ENCODE measurements around the gene MARS1. TPM values are rescaled to one million over a fixed set of nuclear protein-coding genes. Genes with fewer than 3 reads are reported as not detected.

The MARS1 gene
- total and polyA plus RNA-seq, 8 donors, result 92.5 to 168 (median 110) TPM

DNA sequence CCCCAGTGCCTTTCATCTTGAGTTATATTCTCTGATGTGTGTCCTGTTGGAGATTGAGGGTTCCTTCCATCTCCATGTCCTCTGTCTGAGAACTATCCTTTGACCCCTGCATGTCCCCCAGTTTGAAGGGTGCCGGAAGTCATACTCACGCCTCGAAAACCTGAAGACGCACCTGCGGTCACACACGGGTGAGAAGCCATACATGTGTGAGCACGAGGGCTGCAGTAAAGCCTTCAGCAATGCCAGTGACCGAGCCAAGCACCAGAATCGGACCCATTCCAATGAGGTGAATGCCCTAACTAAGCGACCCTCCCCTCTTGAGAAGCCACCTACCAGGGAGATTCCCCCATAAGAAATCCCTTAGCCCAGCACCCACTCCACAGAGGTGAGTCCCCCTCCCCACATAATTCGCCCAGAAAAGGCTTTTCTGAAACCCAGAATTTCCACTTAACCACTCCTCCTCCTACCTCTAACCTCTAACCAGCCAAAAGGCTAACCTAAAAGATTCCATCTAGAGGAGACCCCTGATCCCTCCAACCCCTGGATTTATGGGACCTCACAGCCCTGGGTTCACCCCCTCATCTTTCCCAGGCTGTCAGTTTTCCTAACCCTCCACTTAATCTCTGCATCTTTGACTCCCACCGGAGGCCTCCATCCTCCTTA lies 20.5 kb upstream of the MARS1 start:
- DNase-seq (no peak), ATAC-seq (no peak)
- intact Hi-C loops (cut with DNase I), result no loop called here
- H3K27me3 ChIP-seq, result peaks cover 0 to 34% of the 10 kb centered on the region in 2 donors
- peaks cover 0 to 52% of the 10 kb centered on the region in 2 donors for H3K36me3 ChIP-seq
- no peak overlapping the region for H3K27ac ChIP-seq
- no peak overlapping the region for H3K4me3 ChIP-seq
- TF ChIP-seq, protein P1, sequence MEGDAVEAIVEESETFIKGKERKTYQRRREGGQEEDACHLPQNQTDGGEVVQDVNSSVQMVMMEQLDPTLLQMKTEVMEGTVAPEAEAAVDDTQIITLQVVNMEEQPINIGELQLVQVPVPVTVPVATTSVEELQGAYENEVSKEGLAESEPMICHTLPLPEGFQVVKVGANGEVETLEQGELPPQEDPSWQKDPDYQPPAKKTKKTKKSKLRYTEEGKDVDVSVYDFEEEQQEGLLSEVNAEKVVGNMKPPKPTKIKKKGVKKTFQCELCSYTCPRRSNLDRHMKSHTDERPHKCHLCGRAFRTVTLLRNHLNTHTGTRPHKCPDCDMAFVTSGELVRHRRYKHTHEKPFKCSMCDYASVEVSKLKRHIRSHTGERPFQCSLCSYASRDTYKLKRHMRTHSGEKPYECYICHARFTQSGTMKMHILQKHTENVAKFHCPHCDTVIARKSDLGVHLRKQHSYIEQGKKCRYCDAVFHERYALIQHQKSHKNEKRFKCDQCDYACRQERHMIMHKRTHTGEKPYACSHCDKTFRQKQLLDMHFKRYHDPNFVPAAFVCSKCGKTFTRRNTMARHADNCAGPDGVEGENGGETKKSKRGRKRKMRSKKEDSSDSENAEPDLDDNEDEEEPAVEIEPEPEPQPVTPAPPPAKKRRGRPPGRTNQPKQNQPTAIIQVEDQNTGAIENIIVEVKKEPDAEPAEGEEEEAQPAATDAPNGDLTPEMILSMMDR (IDR thresholded peaks at IDR 0.05), result no peak
- H3K9me3 ChIP-seq, result no peaks in the 10 kb centered on the region
- H3K4me1 ChIP-seq, result peaks cover 0 to 28% of the 10 kb centered on the region in 2 donors

DNA sequence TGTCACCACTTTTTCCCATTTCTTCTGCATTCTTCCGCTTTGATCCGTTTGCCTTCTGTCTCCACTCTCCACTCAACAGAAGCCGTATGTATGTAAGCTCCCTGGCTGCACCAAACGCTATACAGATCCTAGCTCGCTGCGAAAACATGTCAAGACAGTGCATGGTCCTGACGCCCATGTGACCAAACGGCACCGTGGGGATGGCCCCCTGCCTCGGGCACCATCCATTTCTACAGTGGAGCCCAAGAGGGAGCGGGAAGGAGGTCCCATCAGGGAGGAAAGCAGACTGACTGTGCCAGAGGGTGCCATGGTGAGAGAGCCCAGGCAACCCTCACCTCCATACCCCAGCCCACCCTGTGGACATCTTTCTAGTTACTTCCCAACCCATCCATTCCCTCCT lies 20.0 kb upstream of the MARS1 start:
- H3K4me3 ChIP-seq, result no peak overlapping the region
- H3K36me3 ChIP-seq, result peaks cover 0 to 58% of the 10 kb centered on the region in 2 donors
- H3K27ac ChIP-seq, result no peak overlapping the region
- intact Hi-C loops (cut with DNase I), result no loop called here
- ATAC-seq, result no peak
- no peaks in the 10 kb centered on the region for H3K9me3 ChIP-seq
- TF ChIP-seq, protein P1 (IDR thresholded peaks at IDR 0.05), result no peak
- peaks cover 0 to 22% of the 10 kb centered on the region in 2 donors for H3K4me1 ChIP-seq
- DNase-seq, result no peak
- peaks cover 0 to 38% of the 10 kb centered on the region in 2 donors for H3K27me3 ChIP-seq

DNA sequence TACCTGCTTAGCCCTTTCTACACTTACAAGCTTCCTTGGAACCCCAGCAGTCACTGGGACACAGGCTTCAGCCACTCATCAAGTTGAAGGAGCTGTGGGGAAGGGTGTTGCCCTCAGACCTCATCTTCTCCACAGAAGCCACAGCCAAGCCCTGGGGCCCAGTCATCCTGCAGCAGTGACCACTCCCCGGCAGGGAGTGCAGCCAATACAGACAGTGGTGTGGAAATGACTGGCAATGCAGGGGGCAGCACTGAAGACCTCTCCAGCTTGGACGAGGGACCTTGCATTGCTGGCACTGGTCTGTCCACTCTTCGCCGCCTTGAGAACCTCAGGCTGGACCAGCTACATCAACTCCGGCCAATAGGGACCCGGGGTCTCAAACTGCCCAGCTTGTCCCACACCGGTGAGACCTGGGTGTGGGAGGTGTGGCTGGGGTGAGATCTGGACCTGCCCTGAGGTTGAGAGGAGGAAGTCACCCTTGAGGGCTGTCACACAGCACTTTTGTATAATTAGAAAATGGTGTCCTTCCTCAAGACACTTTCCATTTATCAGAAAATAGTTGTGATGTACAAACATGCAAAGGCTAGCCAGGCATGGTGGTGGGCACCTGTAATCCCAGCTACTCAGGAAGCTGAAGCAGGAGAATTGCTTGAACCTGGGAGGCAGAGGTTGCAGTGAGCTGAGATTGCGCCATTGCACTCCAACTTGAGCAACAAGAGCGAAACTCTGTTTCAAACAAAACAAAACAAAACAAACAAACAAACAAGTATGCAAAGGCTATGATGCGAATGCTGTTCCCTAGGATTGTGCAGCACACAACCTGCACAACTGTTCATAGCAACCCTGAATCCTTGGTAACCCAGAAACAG lies 18.3 kb upstream of the MARS1 start:
- TF ChIP-seq, protein P1 (IDR thresholded peaks at IDR 0.05), result no peak
- intact Hi-C loops (cut with DNase I), result no loop called here
- H3K4me1 ChIP-seq, result peaks cover 0 to 27% of the 10 kb centered on the region in 2 donors
- H3K36me3 ChIP-seq, result peaks cover 0 to 73% of the 10 kb centered on the region in 2 donors
- peaks cover 4 to 43% of the 10 kb centered on the region in 2 donors for H3K27me3 ChIP-seq
- peak overlapping the region in 1 of 2 donors; percentile 51 for H3K27ac ChIP-seq
- no peak for ATAC-seq
- H3K4me3 ChIP-seq, result no peak overlapping the region
- no peak for DNase-seq
- no peaks in the 10 kb centered on the region for H3K9me3 ChIP-seq

DNA sequence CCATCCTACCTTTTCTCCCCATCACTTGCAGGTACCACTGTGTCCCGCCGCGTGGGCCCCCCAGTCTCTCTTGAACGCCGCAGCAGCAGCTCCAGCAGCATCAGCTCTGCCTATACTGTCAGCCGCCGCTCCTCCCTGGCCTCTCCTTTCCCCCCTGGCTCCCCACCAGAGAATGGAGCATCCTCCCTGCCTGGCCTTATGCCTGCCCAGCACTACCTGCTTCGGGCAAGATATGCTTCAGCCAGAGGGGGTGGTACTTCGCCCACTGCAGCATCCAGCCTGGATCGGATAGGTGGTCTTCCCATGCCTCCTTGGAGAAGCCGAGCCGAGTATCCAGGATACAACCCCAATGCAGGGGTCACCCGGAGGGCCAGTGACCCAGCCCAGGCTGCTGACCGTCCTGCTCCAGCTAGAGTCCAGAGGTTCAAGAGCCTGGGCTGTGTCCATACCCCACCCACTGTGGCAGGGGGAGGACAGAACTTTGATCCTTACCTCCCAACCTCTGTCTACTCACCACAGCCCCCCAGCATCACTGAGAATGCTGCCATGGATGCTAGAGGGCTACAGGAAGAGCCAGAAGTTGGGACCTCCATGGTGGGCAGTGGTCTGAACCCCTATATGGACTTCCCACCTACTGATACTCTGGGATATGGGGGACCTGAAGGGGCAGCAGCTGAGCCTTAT lies 17.4 kb upstream of the MARS1 start:
- H3K9me3 ChIP-seq, result no peaks in the 10 kb centered on the region
- H3K4me1 ChIP-seq, result peaks cover 0 to 36% of the 10 kb centered on the region in 2 donors
- intact Hi-C loops (cut with DNase I), result no loop called here
- ATAC-seq (no peak), DNase-seq (no peak)
- no peak overlapping the region for H3K4me3 ChIP-seq
- peaks cover 12 to 47% of the 10 kb centered on the region in 2 donors for H3K27me3 ChIP-seq
- H3K36me3 ChIP-seq, result peaks cover 0 to 82% of the 10 kb centered on the region in 2 donors
- TF ChIP-seq, protein P1 (IDR thresholded peaks at IDR 0.05), result no peak
- H3K27ac ChIP-seq, result peak overlapping the region in 1 of 2 donors; percentile 51

Data from left lung (tissue), 10 donors.